Right atrium auricular region (tissue), 2 donors: ENCODE data around the gene CCL21. TPM values are rescaled to one million over a fixed set of nuclear protein-coding genes. Genes with fewer than 3 reads are reported as not detected.

ENCODE experiments used
- DNase-seq: peaks from one replicate; pipeline ENCODE4 v3.0.0-alpha.2; 2019; ENCODE audit warnings: low spot score
- H3K27ac ChIP-seq, 2 donors: fragments of 200-600 bp; sonication (generic); 1 replicate in 1 of 2; 2 replicates in 1 of 2; pipeline ENCODE4 v1.5.1; 2016 to 2019
- H3K27me3 ChIP-seq, 2 donors: fragments of 200-600 bp; sonication (generic); one replicate each; pipeline versions ENCODE4 v1.5.1 to v1.6.0; 2017 to 2019
- H3K36me3 ChIP-seq: fragments of 200-600 bp; sonication (generic); one replicate; pipeline ENCODE4 v1.5.1; 2016
- H3K4me1 ChIP-seq, 2 donors: fragments of 200-600 bp; sonication (generic); one replicate each; pipeline versions ENCODE4 v1.5.1 to v1.6.0; 2017 to 2019
- H3K4me3 ChIP-seq, 2 donors: fragments of 200-600 bp; sonication (generic); 1 replicate in 1 of 2; 2 replicates in 1 of 2; pipeline ENCODE4 v1.5.1; 2017 to 2019; ENCODE audit warnings: mild to moderate bottlenecking in 1 of 2, moderate library complexity in 1 of 2
- H3K9me3 ChIP-seq, 2 donors: fragments of 200-600 bp; sonication (generic); one replicate each; pipeline ENCODE4 v1.5.1; 2019
- total RNA-seq, 2 donors: library from RNA; depleted of rRNA; stranded (reverse); fragments of >200 nt; gene quantifications; one replicate each; pipeline ENCODE4 v1.1.0, GENCODE V29; 2016
- TF ChIP-seq, protein P1 (sequence below), 2 donors: fragments of 200-600 bp; sonication (generic); IDR thresholded peaks; one replicate each; pipeline ENCODE4 v1.5.1; 2019; ENCODE audit warnings: antibody characterized with exemption in 2 of 2

The CCL21 gene
- total RNA-seq, 2 donors from 2014 or later: 2.9 to 26.5 TPM

GRCh38 chr9:34664281-34665066 lies 45.5 kb downstream of the CCL21 start:
- H3K27ac ChIP-seq: peak overlapping the region; percentile 99 to 100
- H3K9me3 ChIP-seq: no peaks in the 10 kb centered on the region
- TF ChIP-seq, protein P1, sequence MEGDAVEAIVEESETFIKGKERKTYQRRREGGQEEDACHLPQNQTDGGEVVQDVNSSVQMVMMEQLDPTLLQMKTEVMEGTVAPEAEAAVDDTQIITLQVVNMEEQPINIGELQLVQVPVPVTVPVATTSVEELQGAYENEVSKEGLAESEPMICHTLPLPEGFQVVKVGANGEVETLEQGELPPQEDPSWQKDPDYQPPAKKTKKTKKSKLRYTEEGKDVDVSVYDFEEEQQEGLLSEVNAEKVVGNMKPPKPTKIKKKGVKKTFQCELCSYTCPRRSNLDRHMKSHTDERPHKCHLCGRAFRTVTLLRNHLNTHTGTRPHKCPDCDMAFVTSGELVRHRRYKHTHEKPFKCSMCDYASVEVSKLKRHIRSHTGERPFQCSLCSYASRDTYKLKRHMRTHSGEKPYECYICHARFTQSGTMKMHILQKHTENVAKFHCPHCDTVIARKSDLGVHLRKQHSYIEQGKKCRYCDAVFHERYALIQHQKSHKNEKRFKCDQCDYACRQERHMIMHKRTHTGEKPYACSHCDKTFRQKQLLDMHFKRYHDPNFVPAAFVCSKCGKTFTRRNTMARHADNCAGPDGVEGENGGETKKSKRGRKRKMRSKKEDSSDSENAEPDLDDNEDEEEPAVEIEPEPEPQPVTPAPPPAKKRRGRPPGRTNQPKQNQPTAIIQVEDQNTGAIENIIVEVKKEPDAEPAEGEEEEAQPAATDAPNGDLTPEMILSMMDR (IDR thresholded peaks at IDR 0.05): peak; percentile 56 to 85
- H3K4me1 ChIP-seq: peaks cover 0 to 20% of the 10 kb centered on the region in 2 donors
- H3K27me3 ChIP-seq: no peaks in the 10 kb centered on the region
- H3K4me3 ChIP-seq: peak overlapping the region; percentile 77 to 78
- peaks cover 7% of the 10 kb centered on the region for H3K36me3 ChIP-seq
- DNase-seq: peak; percentile 87

GRCh38 chr9:34663303-34663605 lies 46.7 kb downstream of the CCL21 start:
- peaks cover 7% of the 10 kb centered on the region for H3K36me3 ChIP-seq
- no peak for DNase-seq
- no peaks in the 10 kb centered on the region for H3K27me3 ChIP-seq
- TF ChIP-seq, protein P1 (IDR thresholded peaks at IDR 0.05): no peak
- H3K27ac ChIP-seq: no peak overlapping the region
- H3K9me3 ChIP-seq: no peaks in the 10 kb centered on the region
- no peak overlapping the region for H3K4me3 ChIP-seq
- peaks cover 0 to 20% of the 10 kb centered on the region in 2 donors for H3K4me1 ChIP-seq

DNA sequence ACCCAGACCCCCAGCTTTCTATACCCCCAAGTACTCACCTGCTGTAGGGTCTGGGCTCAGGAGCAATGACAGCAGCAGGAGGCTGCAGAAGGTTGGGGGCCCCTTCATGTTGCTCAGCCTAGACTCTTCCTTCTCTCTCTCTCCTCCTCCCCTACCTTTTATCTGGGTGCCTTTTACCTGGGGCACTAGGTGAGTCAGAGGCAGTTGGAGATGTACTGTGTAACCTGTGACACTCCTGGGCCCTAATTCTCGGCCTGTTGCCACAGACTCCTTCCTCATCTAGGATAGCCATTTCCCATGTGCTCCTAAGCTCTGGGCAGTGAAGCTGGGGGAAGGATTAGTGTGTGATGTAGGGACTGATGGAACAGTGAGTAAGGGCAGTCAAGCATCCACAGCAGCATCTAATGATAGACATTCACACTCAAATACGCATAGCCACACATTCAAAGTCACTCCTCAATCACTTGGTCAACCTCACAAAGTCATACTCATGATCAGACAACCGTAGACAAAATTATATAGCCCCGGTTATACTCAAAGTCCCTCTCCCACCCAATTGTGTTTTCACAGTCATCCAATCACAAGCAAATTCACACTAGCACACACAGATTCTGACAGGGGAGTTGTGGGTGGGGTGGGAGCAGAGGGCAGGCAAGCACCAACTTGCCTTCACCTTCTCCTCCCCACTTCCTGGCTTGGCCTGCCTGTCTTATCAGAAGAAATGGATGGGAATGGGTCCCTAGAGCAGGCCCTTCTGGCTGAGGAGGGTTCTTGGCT lies 47.2 kb downstream of the CCL21 start, which contains the start of gene CCL27:
CCL27 (minus strand) TSS at position 132 of the 777 bp plus-strand sequence; CDS start at position 108, 24 bp downstream.
- DNase-seq: no peak
- Histone ChIP-seq H3K27ac (no peak within 1 kb of the TSS), H3K9me3 (no peaks in the 10 kb centered on the region), H3K4me3 (no peak within 1 kb of the TSS), H3K36me3 (peaks cover 7% of the 10 kb centered on the region), H3K27me3 (no peaks in the 10 kb centered on the region), H3K4me1 (peaks cover 0 to 20% of the 10 kb centered on the region in 2 donors)
- TF ChIP-seq, protein P1 (IDR thresholded peaks at IDR 0.05): no peak

DNA sequence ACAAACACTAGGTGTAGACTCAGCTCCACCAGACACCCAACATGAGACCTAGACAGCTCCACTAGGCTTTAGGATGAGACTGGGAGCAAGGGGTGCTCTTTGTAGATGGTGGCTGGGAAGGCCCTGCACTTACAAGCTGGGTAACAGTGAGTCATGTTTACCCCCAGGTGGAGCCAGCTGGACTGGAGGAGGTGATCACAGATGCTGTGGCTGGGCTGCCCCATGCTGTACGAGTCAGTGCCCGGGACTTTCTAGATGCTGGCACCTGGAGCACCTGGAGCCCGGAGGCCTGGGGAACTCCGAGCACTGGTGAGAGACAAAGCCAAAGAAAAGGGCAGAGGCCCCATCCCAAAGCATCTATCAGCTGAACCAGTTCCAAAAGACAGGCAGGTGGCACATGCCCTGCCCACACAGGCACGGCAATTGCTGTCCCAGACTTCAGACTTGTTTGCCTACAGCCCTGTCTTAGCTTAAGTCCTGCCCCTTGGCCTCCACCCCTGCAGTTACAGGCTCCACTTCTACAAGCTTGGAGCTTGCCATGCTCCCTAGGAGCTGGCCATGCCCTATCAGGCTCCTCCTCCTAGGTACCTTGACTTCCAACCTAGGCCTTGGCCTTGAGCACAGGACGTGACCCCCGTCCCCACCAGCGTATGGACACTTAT lies 50.2 kb downstream of the CCL21 start:
- Histone ChIP-seq H3K36me3 (peaks cover 7% of the 10 kb centered on the region), H3K4me3 (no peak overlapping the region), H3K27me3 (no peaks in the 10 kb centered on the region), H3K9me3 (no peaks in the 10 kb centered on the region), H3K27ac (no peak overlapping the region), H3K4me1 (peaks cover 0 to 29% of the 10 kb centered on the region in 2 donors)
- TF ChIP-seq, protein P1 (IDR thresholded peaks at IDR 0.05): no peak
- DNase-seq: no peak

Other genes starting within 250 kb of the CCL21 start
- gene ENHO, start 187.1 kb downstream of the CCL21 start, total RNA-seq: under 1 TPM in 1 of 2 donors, not detected in 1; 0.75 TPM
- 10 to 100 TPM in 1 of 2 donors, 1 to 10 TPM in 1; 6.6 to 23.3 TPM for gene CNTFR, start 120.4 kb downstream of the CCL21 start, total RNA-seq
- gene RPP25L, start 98.0 kb downstream of the CCL21 start, total RNA-seq: 10 to 100 TPM; 29.9 to 49.2 TPM
- 100 to 1,000 TPM in 1 of 2 donors, 10 to 100 TPM in 1; 59.1 to 154 TPM for gene DCTN3, start 89.6 kb downstream of the CCL21 start, total RNA-seq
- not detected for gene ARID3C, start 81.1 kb downstream of the CCL21 start, total RNA-seq
- gene SIGMAR1, start 72.3 kb downstream of the CCL21 start, total RNA-seq: 10 to 100 TPM; 52.2 to 70.7 TPM
- 10 to 100 TPM; 30.9 to 35.0 TPM for gene GALT, start 63.5 kb downstream of the CCL21 start, total RNA-seq
- gene IL11RA, start 58.0 kb downstream of the CCL21 start, total RNA-seq: 100 to 1,000 TPM in 1 of 2 donors, 10 to 100 TPM in 1; 58.2 to 108 TPM
- not detected for gene CCL27, start 47.5 kb downstream of the CCL21 start, total RNA-seq
- gene CCL19, start 18.9 kb downstream of the CCL21 start, total RNA-seq: under 1 TPM in 1 of 2 donors, not detected in 1; 0.63 TPM
- gene PHF24, start 248.1 kb upstream of the CCL21 start, total RNA-seq: under 1 TPM in 1 of 2 donors, not detected in 1; 0.67 TPM